Ovary (tissue), 9 donors: ENCODE data around the gene DYNC1I1. TPM values are rescaled to one million over a fixed set of nuclear protein-coding genes. Genes with fewer than 3 reads are reported as not detected.

Experiments
- DNase-seq, 5 donors: peaks; one replicate each; pipeline ENCODE4 v3.0.0-alpha.2; 2019 to 2020
- H3K27ac ChIP-seq, 2 donors: fragments of 200-600 bp; one replicate each; pipeline versions ENCODE4 v1.5.1 to v1.8.0; 2019 to 2022
- H3K27me3 ChIP-seq: fragments of 200-600 bp; one replicate; pipeline ENCODE4 v1.8.0; 2022
- H3K36me3 ChIP-seq: fragments of 200-600 bp; sonication (generic); one replicate; pipeline ENCODE4 v1.5.1; 2019
- H3K4me1 ChIP-seq: one replicate; pipeline ENCODE4 v1.8.1; 2013; ENCODE audit warnings: mild to moderate bottlenecking, moderate library complexity; ENCODE audit not compliant: insufficient read depth
- H3K4me3 ChIP-seq: fragments of 200-600 bp; sonication (generic); one replicate; pipeline ENCODE4 v1.5.1; 2017
- H3K9me3 ChIP-seq, 2 donors: fragments of 200-600 bp in 1 of 2; sonication (generic) in 1 of 2; one replicate each; pipeline versions ENCODE4 v1.5.1 to v1.8.1; 2013 to 2019; ENCODE audit warnings: mild to moderate bottlenecking in 1 of 2, moderate library complexity in 1 of 2
- CTCF ChIP-seq, 3 donors: fragments of 450-650 bp in 2 of 3; fragments of 200-600 bp in 1 of 3; IDR thresholded peaks; one replicate each; pipeline versions ENCODE4 v1.5.1 to v1.8.0; 2016 to 2022; ENCODE audit warnings: antibody characterized with exemption in 3 of 3, mild to moderate bottlenecking in 1 of 3
- EP300 ChIP-seq: sonication (generic); formaldehyde crosslinking; IDR thresholded peaks from one replicate; pipeline ENCODE4 v1.6.1; 2017; ENCODE audit warnings: antibody characterized with exemption
- POLR2A ChIP-seq: fragments of 450-650 bp; IDR thresholded peaks from one replicate; pipeline ENCODE4 v1.6.1; 2017; ENCODE audit warnings: antibody characterized with exemption, mild to moderate bottlenecking, moderate library complexity
- WGBS, 3 donors: extraction: QIAGEN DNeasy Blood & Tissue Kit in 1 of 3; methylation state at CpG; one replicate each; pipeline versions ENCODE4 v1.1.5 to v1.1.7; 2013 to 2017; 5-methylcytosine and 5-hydroxymethylcytosine counted together
- intact Hi-C, 4 donors: fragments of 100-400 bp; cut with DNase I; formaldehyde crosslinking; loops; one replicate each; pipeline versions ENCODE4 v1.11.0 to v1.15.1; 2022 to 2023
- polyA plus RNA-seq, 2 donors: library from polyadenylated mRNA; stranded (reverse); fragments of 200-250 nt in 1 of 2; fragments of 350-450 nt in 1 of 2; fragmentation: Illumina TruSeq in 1 of 2; extraction: RNeasy Lipid Tissue Mini Kit (QIAGEN cat#74804) in 1 of 2; gene quantifications; one replicate each; pipeline ENCODE4 v1.2.3, GENCODE V29; 2013 to 2014
- total RNA-seq, 7 donors: library from RNA; depleted of rRNA in 2 of 7; stranded (reverse); fragments of >200 nt in 2 of 7; fragmentation: NEBNext Ultra II Directional in 3 of 7; extraction: Animal tissue kit (Norgen Biotek cat#: 25700) in 3 of 7; gene quantifications; one replicate each; pipeline versions ENCODE4 v1.1.0 to v1.2.4, GENCODE V29; 2016 to 2023
- donor health status: DM: no; HTN: no; CAD: no; lungs with moderate emphysema.
- donor health status: DM: no; HTN: no; CAD: no.
- donor health status: Bipolar disorder and iron deficiency.
- donor health status: DM: yes; HTN: yes; CAD: no.
- donor health status: DM: no; HTN: no; CAD: no.
- donor health status: DM: yes; HTN: yes; CAD: no.

DYNC1I1 gene
- total and polyA plus RNA-seq, 9 donors: 4.2 to 19.3 (median 6.9) TPM

DNA sequence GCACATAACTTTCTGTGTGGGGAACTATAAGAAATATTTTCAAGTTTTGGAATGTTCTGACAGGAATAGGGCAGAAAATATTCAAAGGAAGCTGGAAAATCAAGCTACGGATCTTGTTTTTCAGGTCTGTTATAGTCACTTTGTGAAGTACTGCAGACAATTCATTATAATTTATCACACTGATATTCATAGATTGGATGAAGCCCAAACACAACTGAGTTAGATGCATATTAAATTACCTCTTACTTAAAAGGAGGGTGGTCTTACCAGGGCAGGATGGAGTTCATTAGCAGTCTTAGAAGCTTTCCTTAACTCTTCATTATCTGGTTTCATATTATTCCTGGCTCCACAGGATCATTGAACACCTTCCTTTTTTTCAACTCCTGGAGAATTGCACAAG lies 242.3 kb downstream of the DYNC1I1 start:
- no peaks in the 10 kb centered on the region for H3K27me3 ChIP-seq
- no peak overlapping the region for H3K27ac ChIP-seq
- WGBS, 3 donors: 64 to 87% (median 87%) methylated on average over 1 of the region's 1 CpG
- no peaks in the 10 kb centered on the region for H3K36me3 ChIP-seq
- no peak overlapping the region for H3K4me3 ChIP-seq
- no peak for TF ChIP-seq POLR2A
- TF ChIP-seq EP300: no peak
- TF ChIP-seq CTCF (IDR thresholded peaks at IDR 0.05): no peak
- intact Hi-C loops: no loop called here
- no peaks in the 10 kb centered on the region for H3K4me1 ChIP-seq
- H3K9me3 ChIP-seq: no peaks in the 10 kb centered on the region
- no peak for DNase-seq

GRCh38 chr7:96016056-96016586 lies 243.8 kb downstream of the DYNC1I1 start:
- Histone ChIP-seq H3K4me1 (no peaks in the 10 kb centered on the region), H3K9me3 (no peaks in the 10 kb centered on the region), H3K4me3 (no peak overlapping the region), H3K27ac (no peak overlapping the region), H3K36me3 (no peaks in the 10 kb centered on the region), H3K27me3 (no peaks in the 10 kb centered on the region)
- DNase-seq: no peak
- TF ChIP-seq CTCF (IDR thresholded peaks at IDR 0.05) (no peak), EP300 (no peak), POLR2A (no peak)
- intact Hi-C loops: no loop called here
- WGBS, 3 donors: 46 to 68% (median 52%) methylated on average over 3 of the region's 3 CpGs

- WGBS, 3 donors: 45 to 64% (median 61%) methylated on average over 2 of the region's 2 CpGs
- intact Hi-C loops: no loop called here
- DNase-seq: no peak
- Histone ChIP-seq H3K27ac (no peak overlapping the region), H3K4me1 (no peaks in the 10 kb centered on the region), H3K36me3 (no peaks in the 10 kb centered on the region), H3K27me3 (no peaks in the 10 kb centered on the region), H3K4me3 (no peak overlapping the region), H3K9me3 (no peaks in the 10 kb centered on the region)
- TF ChIP-seq POLR2A (no peak), CTCF (IDR thresholded peaks at IDR 0.05) (no peak), EP300 (no peak)
Measured at GRCh38 chr7:96016735-96017134, 244.4 kb downstream of the DYNC1I1 start.

DNA sequence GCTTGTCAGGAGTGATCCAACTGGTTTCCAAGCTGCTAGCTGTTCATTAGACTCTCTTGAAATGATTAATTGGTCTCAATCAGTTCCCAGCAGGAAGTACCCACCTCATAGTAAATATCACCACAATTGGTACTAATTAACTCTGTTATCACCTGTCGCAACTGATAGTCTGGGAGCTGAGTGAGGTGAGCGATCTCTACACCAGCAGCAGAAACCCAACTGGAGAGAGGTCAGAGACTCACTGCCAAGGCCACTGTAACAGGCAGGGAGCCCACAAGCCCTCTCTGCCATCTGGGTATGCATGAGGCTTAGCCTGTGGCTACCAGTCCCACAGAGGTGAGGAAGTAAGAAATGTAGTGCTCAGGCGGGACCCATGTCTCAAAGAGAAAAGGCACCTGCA lies 245.5 kb downstream of the DYNC1I1 start:
- WGBS, 3 donors: 94 to 98% (median 97%) methylated on average over 3 of the region's 3 CpGs
- Histone ChIP-seq H3K4me3 (no peak overlapping the region), H3K9me3 (no peaks in the 10 kb centered on the region), H3K27ac (no peak overlapping the region), H3K36me3 (no peaks in the 10 kb centered on the region), H3K4me1 (no peaks in the 10 kb centered on the region), H3K27me3 (no peaks in the 10 kb centered on the region)
- DNase-seq: no peak
- intact Hi-C loops: no loop called here
- no peak for TF ChIP-seq POLR2A

DNA sequence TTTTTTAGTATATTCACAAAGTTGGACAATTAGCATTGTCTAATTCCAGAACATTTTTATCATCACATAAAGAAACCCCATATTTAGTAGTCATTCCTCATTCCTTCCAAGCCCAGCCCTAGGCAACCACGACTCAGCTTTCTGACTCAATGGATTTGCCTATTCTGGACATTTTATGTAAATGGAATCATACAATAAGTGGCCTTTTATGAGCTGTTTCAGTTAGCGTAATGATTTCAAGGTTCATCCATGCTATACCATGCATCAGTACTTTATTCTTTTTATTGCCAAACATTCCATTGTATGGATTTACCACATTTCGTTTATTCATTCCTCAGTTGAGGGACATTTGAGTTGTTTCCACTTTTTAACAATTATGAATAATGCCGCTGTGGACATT lies 249.2 kb downstream of the DYNC1I1 start:
- TF ChIP-seq CTCF (IDR thresholded peaks at IDR 0.05) (no peak), POLR2A (no peak), EP300 (no peak)
- Histone ChIP-seq H3K36me3 (no peaks in the 10 kb centered on the region), H3K9me3 (no peaks in the 10 kb centered on the region), H3K4me3 (no peak overlapping the region), H3K4me1 (no peaks in the 10 kb centered on the region), H3K27ac (no peak overlapping the region), H3K27me3 (no peaks in the 10 kb centered on the region)
- WGBS, 3 donors: 87 to 92% (median 89%) methylated on average over 4 of the region's 4 CpGs
- intact Hi-C loops: no loop called here
- DNase-seq: no peak
